Measurements from ENCODE around the gene FBL.
"Not testable (repeated sequence)": the region's sequence is repeated elsewhere in the genome, so short reads cannot be mapped to it uniquely, and the experiment has no call there.

DNA sequence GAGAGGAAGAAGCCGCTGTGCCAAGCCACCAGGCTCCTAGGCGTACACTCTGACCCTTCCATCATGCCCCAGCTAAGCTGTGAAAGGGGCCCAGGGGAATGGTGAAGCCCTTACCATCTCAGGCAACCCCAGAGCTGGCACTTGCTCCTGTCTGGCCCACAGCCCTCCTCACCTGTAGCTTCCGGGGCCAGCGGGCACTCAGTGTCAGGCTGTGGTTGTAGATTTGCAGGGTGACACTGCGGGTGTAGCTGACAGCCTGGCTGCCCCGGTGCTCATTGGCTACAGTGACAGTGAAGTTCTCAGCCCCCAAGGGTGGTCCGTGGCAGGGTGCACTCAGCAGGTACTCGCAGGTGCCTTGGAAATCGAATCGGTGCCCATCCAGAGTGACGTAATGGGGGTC lies 30.3 kb upstream of the FBL start:
- TF ChIP-seq RAD21 (IDR thresholded peaks at IDR 0.05; ENCODE audit: low read depth); POLR2AphosphoS5 (IDR thresholded peaks at IDR 0.05; ENCODE audit: low read depth, low read length); YY1 (IDR thresholded peaks at IDR 0.05; ENCODE audit: extremely low read depth, insufficient replicate concordance, low read depth, low read length); EZH2phosphoT487 (IDR thresholded peaks at IDR 0.05; ENCODE audit: borderline replicate concordance); CEBPB (IDR thresholded peaks at IDR 0.05; ENCODE audit: low read depth); SIN3A (IDR thresholded peaks at IDR 0.05; ENCODE audit: low read depth); EZH2 (IDR thresholded peaks at IDR 0.05); POLR2A (IDR thresholded peaks at IDR 0.05; ENCODE audit: borderline replicate concordance, extremely low read depth, insufficient read depth, insufficient read length); CBX3 (IDR thresholded peaks at IDR 0.05; ENCODE audit: low read depth); SP1 (IDR thresholded peaks at IDR 0.05; ENCODE audit: low read depth); EGR1 (IDR thresholded peaks at IDR 0.05; ENCODE audit: low read depth): not testable (repeated sequence)
- TF ChIP-seq, protein P1, sequence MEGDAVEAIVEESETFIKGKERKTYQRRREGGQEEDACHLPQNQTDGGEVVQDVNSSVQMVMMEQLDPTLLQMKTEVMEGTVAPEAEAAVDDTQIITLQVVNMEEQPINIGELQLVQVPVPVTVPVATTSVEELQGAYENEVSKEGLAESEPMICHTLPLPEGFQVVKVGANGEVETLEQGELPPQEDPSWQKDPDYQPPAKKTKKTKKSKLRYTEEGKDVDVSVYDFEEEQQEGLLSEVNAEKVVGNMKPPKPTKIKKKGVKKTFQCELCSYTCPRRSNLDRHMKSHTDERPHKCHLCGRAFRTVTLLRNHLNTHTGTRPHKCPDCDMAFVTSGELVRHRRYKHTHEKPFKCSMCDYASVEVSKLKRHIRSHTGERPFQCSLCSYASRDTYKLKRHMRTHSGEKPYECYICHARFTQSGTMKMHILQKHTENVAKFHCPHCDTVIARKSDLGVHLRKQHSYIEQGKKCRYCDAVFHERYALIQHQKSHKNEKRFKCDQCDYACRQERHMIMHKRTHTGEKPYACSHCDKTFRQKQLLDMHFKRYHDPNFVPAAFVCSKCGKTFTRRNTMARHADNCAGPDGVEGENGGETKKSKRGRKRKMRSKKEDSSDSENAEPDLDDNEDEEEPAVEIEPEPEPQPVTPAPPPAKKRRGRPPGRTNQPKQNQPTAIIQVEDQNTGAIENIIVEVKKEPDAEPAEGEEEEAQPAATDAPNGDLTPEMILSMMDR (IDR thresholded peaks at IDR 0.05 in 2 of 3, conservative IDR thresholded peaks at IDR 0.05 in 1 of 3; ENCODE audit: borderline replicate concordance in 1 of 3, insufficient read depth in 1 of 3, low read depth in 2 of 3, low read length in 2 of 3): not testable (repeated sequence)
- TF ChIP-seq, protein P2, sequence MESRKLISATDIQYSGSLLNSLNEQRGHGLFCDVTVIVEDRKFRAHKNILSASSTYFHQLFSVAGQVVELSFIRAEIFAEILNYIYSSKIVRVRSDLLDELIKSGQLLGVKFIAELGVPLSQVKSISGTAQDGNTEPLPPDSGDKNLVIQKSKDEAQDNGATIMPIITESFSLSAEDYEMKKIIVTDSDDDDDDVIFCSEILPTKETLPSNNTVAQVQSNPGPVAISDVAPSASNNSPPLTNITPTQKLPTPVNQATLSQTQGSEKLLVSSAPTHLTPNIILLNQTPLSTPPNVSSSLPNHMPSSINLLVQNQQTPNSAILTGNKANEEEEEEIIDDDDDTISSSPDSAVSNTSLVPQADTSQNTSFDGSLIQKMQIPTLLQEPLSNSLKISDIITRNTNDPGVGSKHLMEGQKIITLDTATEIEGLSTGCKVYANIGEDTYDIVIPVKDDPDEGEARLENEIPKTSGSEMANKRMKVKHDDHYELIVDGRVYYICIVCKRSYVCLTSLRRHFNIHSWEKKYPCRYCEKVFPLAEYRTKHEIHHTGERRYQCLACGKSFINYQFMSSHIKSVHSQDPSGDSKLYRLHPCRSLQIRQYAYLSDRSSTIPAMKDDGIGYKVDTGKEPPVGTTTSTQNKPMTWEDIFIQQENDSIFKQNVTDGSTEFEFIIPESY (IDR thresholded peaks at IDR 0.05; ENCODE audit: extremely low read depth, insufficient replicate concordance, low read length): not testable (repeated sequence)
- TF ChIP-seq, protein P3, sequence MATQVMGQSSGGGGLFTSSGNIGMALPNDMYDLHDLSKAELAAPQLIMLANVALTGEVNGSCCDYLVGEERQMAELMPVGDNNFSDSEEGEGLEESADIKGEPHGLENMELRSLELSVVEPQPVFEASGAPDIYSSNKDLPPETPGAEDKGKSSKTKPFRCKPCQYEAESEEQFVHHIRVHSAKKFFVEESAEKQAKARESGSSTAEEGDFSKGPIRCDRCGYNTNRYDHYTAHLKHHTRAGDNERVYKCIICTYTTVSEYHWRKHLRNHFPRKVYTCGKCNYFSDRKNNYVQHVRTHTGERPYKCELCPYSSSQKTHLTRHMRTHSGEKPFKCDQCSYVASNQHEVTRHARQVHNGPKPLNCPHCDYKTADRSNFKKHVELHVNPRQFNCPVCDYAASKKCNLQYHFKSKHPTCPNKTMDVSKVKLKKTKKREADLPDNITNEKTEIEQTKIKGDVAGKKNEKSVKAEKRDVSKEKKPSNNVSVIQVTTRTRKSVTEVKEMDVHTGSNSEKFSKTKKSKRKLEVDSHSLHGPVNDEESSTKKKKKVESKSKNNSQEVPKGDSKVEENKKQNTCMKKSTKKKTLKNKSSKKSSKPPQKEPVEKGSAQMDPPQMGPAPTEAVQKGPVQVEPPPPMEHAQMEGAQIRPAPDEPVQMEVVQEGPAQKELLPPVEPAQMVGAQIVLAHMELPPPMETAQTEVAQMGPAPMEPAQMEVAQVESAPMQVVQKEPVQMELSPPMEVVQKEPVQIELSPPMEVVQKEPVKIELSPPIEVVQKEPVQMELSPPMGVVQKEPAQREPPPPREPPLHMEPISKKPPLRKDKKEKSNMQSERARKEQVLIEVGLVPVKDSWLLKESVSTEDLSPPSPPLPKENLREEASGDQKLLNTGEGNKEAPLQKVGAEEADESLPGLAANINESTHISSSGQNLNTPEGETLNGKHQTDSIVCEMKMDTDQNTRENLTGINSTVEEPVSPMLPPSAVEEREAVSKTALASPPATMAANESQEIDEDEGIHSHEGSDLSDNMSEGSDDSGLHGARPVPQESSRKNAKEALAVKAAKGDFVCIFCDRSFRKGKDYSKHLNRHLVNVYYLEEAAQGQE (IDR thresholded peaks at IDR 0.05; ENCODE audit: low read depth): not testable (repeated sequence)

Measured in HCT116 (cell line).